Thymus (tissue), 11 donors: ENCODE measurements around the gene KIAA1217. TPM values are rescaled to one million over a fixed set of nuclear protein-coding genes. Genes with fewer than 3 reads are reported as not detected.
"Not testable (repeated sequence)": the region's sequence is repeated elsewhere in the genome, so short reads cannot be mapped to it uniquely, and the experiment has no call there.

Experiments used
- DNase-seq, 9 donors: peaks; one replicate each; pipeline ENCODE4 v3.0.0-alpha.2; 2013; ENCODE audit warnings: low spot score in 9 of 9, low read depth in 6 of 9, missing footprints in 1 of 9
- H3K27ac ChIP-seq, 2 donors: one replicate each; pipeline ENCODE4 v1.5.1; 2013; ENCODE audit warnings: control low read depth in 1 of 2, low read depth in 1 of 2, low read length in 1 of 2, mild to moderate bottlenecking in 1 of 2, moderate library complexity in 1 of 2
- H3K27me3 ChIP-seq, 2 donors: one replicate each; pipeline ENCODE4 v1.5.1; 2013; ENCODE audit warnings: low read length in 1 of 2; ENCODE audit not compliant: control insufficient read depth in 2 of 2, insufficient read depth in 1 of 2
- H3K36me3 ChIP-seq, 2 donors: one replicate each; pipeline ENCODE4 v1.5.1; 2013; ENCODE audit warnings: low read length in 1 of 2, mild to moderate bottlenecking in 1 of 2, moderate library complexity in 1 of 2; ENCODE audit not compliant: control insufficient read depth in 2 of 2, insufficient read depth in 2 of 2
- H3K4me1 ChIP-seq, 2 donors: one replicate each; pipeline ENCODE4 v1.5.1; 2013; ENCODE audit warnings: low read length in 2 of 2; ENCODE audit not compliant: control insufficient read depth in 2 of 2, insufficient read depth in 2 of 2
- H3K4me3 ChIP-seq, 2 donors: one replicate each; pipeline ENCODE4 v1.5.1; 2013; ENCODE audit warnings: low read length in 2 of 2, control low read depth in 1 of 2, mild to moderate bottlenecking in 1 of 2
- H3K9me3 ChIP-seq, 2 donors: one replicate each; pipeline ENCODE4 v1.5.1; 2013; ENCODE audit warnings: low read length in 1 of 2, mild to moderate bottlenecking in 1 of 2; ENCODE audit not compliant: control insufficient read depth in 2 of 2, insufficient read depth in 1 of 2
- WGBS: extraction: QIAGEN DNeasy Blood & Tissue Kit; methylation state at CpG from one replicate; pipeline ENCODE4 v1.1.7; 2013; 5-methylcytosine and 5-hydroxymethylcytosine counted together
- polyA plus RNA-seq: library from polyadenylated mRNA; stranded (reverse); fragments of 200-250 nt; gene quantifications from one replicate; pipeline ENCODE4 v1.2.3, GENCODE V29; 2013
- total RNA-seq: library from RNA; stranded (reverse); fragments of 120-200 nt; gene quantifications from one replicate; pipeline ENCODE4 v1.2.4, GENCODE V29; 2013
- donor health status: healthy.

The KIAA1217 gene
- total and polyA plus RNA-seq, 2 donors = 9.7 to 30.5 TPM

GRCh38 chr10:24344279-24344678, 135.3 kb downstream of the KIAA1217 start:
- Histone ChIP-seq H3K4me1 (no peaks in the 10 kb centered on the region), H3K36me3 (no peaks in the 10 kb centered on the region), H3K27ac (peak overlapping the region in 1 of 2 donors; percentile 24), H3K9me3 (no peaks in the 10 kb centered on the region), H3K4me3 (no peak overlapping the region), H3K27me3 (no peaks in the 10 kb centered on the region)
- no peak for DNase-seq
- WGBS = 21% methylated on average over 4 of the region's 4 CpGs

GRCh38 chr10:24344695-24345463, 135.9 kb downstream of the KIAA1217 start:
- Histone ChIP-seq H3K4me1 (no peaks in the 10 kb centered on the region), H3K27me3 (no peaks in the 10 kb centered on the region), H3K4me3 (no peak overlapping the region), H3K27ac (peak overlapping the region in 1 of 2 donors; percentile 24), H3K9me3 (no peaks in the 10 kb centered on the region), H3K36me3 (no peaks in the 10 kb centered on the region)
- WGBS = 93% methylated on average over 7 of the region's 7 CpGs
- no peak for DNase-seq

DNA sequence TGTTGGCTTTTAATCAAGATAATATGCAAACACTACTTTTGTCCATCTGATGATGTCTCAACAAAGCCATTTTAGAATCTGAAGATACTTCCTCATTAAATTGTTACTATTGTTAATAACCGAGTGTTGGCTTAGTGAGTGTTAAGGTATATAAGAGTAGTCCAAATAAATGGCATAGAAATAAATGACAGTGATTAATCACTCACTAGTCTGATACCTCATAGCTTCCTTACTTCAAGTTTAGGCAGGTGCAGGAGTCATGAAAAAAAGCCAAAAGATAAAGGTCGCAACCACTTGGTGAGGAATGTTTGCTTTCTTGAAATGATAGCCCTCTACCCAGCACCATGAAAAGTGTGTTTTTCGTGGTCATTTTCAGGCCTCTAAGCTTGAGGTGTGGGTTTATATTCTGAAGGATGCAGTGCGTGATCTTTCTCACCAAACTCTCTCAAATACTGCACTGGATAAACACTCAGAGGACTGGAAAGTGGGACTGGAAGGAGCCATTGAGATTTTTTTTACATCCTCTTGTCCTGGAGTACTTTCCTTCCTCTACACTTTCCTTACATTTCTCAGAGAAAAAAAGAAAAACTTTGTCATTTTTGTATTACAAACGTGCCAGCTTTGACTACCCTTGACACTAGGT, 138.1 kb downstream of the KIAA1217 start:
- Histone ChIP-seq H3K4me1 (peaks cover 0 to 3% of the 10 kb centered on the region in 2 donors), H3K27ac (no peak overlapping the region), H3K27me3 (no peaks in the 10 kb centered on the region), H3K36me3 (no peaks in the 10 kb centered on the region), H3K9me3 (no peaks in the 10 kb centered on the region), H3K4me3 (no peak overlapping the region)
- 86% methylated on average over 5 of the region's 5 CpGs for WGBS
- peak in 1 of 9 donors; percentile 16 for DNase-seq

DNA sequence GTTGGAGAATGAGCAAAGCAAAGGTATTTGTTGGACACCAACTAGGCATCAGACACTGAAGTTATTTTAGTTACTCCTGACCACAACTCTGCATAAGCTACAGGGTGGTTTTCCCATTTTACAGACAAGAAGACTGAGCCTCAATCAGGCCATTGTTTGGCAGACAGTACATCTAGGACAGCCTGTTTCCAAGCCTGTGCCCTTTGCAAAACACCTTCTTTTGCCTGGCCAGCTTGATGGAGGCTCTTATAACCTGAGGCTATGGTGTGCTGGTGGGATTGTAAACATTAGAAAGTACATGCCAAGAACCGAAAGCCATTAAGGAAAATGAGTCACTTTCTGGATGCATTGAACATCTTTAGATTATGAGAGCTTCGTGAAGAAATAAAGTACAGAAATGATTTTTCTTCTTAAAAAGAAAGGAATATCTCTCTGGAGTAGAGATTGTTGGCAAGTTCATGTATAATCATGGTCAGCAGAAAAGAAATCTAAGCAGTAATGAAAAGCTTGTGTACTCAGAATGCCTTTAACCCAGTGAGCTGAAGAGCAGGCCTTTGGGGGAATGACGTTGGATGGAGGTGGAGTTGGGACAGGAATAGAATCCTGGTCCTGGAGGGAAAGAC, 140.6 kb downstream of the KIAA1217 start:
- 88% methylated on average over 3 of the region's 3 CpGs for WGBS
- Histone ChIP-seq H3K9me3 (no peaks in the 10 kb centered on the region), H3K4me1 (peaks cover 0 to 5% of the 10 kb centered on the region in 2 donors), H3K27me3 (no peaks in the 10 kb centered on the region), H3K36me3 (no peaks in the 10 kb centered on the region), H3K4me3 (no peak overlapping the region), H3K27ac (peak overlapping the region in 1 of 2 donors; percentile 24)
- no peak for DNase-seq

GRCh38 chr10:24350070-24350921, 141.4 kb downstream of the KIAA1217 start:
- H3K9me3 ChIP-seq = no peaks in the 10 kb centered on the region
- no peaks in the 10 kb centered on the region for H3K27me3 ChIP-seq
- H3K36me3 ChIP-seq = no peaks in the 10 kb centered on the region
- 45% methylated on average over 9 of the region's 9 CpGs for WGBS
- H3K4me1 ChIP-seq = peaks cover 0 to 7% of the 10 kb centered on the region in 2 donors
- peak overlapping the region in 1 of 2 donors; percentile 26 for H3K27ac ChIP-seq
- DNase-seq = no peak
- no peak overlapping the region for H3K4me3 ChIP-seq

- not testable (repeated sequence) for H3K36me3 ChIP-seq, H3K27me3 ChIP-seq, H3K4me3 ChIP-seq, DNase-seq, H3K9me3 ChIP-seq, H3K27ac ChIP-seq, H3K4me1 ChIP-seq
- WGBS = 94% methylated on average over 7 of the region's 7 CpGs
Measured at GRCh38 chr10:24350922-24351225, 141.9 kb downstream of the KIAA1217 start.

DNA sequence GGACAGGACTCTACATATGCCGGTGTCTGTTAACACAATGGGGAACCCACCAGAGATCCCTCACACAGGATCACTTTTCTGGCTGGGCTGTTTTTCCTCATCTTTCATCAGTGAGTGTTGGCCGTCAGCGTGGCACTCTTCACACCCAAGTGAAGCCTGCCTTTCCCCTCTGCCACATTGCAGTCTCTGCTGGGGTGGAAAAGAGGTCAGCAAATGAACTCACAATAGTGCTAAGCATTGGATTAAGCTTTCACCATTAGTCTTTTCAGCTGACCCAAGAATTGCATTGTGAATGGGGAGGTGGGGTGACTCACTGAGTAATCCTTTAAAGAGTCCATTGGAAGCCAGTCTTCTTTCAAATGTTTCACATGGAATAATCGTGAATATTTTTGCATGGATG, 143.0 kb downstream of the KIAA1217 start:
- H3K27ac ChIP-seq = no peak overlapping the region
- H3K36me3 ChIP-seq = no peaks in the 10 kb centered on the region
- no peak overlapping the region for H3K4me3 ChIP-seq
- no peak for DNase-seq
- peaks cover 0 to 8% of the 10 kb centered on the region in 2 donors for H3K4me1 ChIP-seq
- no peaks in the 10 kb centered on the region for H3K9me3 ChIP-seq
- WGBS = 93% methylated on average over 4 of the region's 4 CpGs
- no peaks in the 10 kb centered on the region for H3K27me3 ChIP-seq

GRCh38 chr10:24352399-24352798, 143.5 kb downstream of the KIAA1217 start:
- WGBS = 93% methylated on average over 2 of the region's 2 CpGs
- Histone ChIP-seq H3K4me1 (peaks cover 0 to 9% of the 10 kb centered on the region in 2 donors), H3K4me3 (no peak overlapping the region), H3K36me3 (no peaks in the 10 kb centered on the region), H3K27ac (no peak overlapping the region), H3K9me3 (no peaks in the 10 kb centered on the region), H3K27me3 (no peaks in the 10 kb centered on the region)
- DNase-seq = no peak
